Activated T-helper 17 cell treated with anti-CD3 and anti-CD28 coated beads, Interleukin-2, amount 50 U/mL, for 72 hours (primary cell): ENCODE data around the gene FRMD4B. TPM values are rescaled to one million over a fixed set of nuclear protein-coding genes. Genes with fewer than 3 reads are reported as not detected.
A peak's percentile ranks its signal among the peaks of the same experiment; 100 is the strongest.

Experiments used
- ATAC-seq: fragments of 150-1000 bp; cut with Tn5 transposase; replicated peaks from 2 replicates; pipeline ENCODE4 v1.10.0; 2021; ENCODE audit warnings: mild to moderate bottlenecking, moderate library complexity
- H3K27ac Mint-ChIP-seq: one replicate; pipeline ENCODE4 v1.8.0; 2022; ENCODE audit warnings: mixed read lengths
- H3K27me3 Mint-ChIP-seq: one replicate; pipeline ENCODE4 v1.8.0; 2022; ENCODE audit warnings: mixed read lengths
- H3K36me3 Mint-ChIP-seq: one replicate; pipeline ENCODE4 v1.8.0; 2022; ENCODE audit warnings: low read depth, mild to moderate bottlenecking, mixed read lengths
- H3K4me1 Mint-ChIP-seq: one replicate; pipeline ENCODE4 v1.8.0; 2022; ENCODE audit warnings: mixed read lengths
- H3K4me3 Mint-ChIP-seq: one replicate; pipeline ENCODE4 v1.8.0; 2022; ENCODE audit warnings: mild to moderate bottlenecking, mixed read lengths
- H3K9me3 Mint-ChIP-seq: one replicate; pipeline ENCODE4 v1.8.0; 2022; ENCODE audit warnings: mixed read lengths
- total RNA-seq, 2 donors: library from RNA; stranded (reverse); gene quantifications; one replicate each; pipeline ENCODE4 v1.2.3, GENCODE V29; 2022

The FRMD4B gene
- total RNA-seq, 2 donors from 2014 or later, result 16.6 to 49.0 TPM

GRCh38 chr3:69411346-69411745, 25.5 kb upstream of the FRMD4B start:
- Mint-ChIP-seq H3K27me3 (peaks cover 7% of the 10 kb centered on the region), H3K27ac (no peak overlapping the region), H3K4me3 (no peak overlapping the region), H3K36me3 (no peaks in the 10 kb centered on the region), H3K4me1 (peaks cover 6% of the 10 kb centered on the region), H3K9me3 (no peaks in the 10 kb centered on the region)
- ATAC-seq, result no peak

- peaks cover 10% of the 10 kb centered on the region for H3K27me3 Mint-ChIP-seq
- ATAC-seq, result peak; percentile 86
Measured at GRCh38 chr3:69410301-69410700, 24.4 kb upstream of the FRMD4B start.

GRCh38 chr3:69409831-69410230, 23.9 kb upstream of the FRMD4B start:
- no peaks in the 10 kb centered on the region for H3K9me3 Mint-ChIP-seq

More at GRCh38 chr3:69410301-69410700, 24.4 kb upstream of the FRMD4B start:
- no peaks in the 10 kb centered on the region for H3K9me3 Mint-ChIP-seq
- H3K36me3 Mint-ChIP-seq, result no peaks in the 10 kb centered on the region
- no peak overlapping the region for H3K4me3 Mint-ChIP-seq
- H3K27ac Mint-ChIP-seq, result no peak overlapping the region
- H3K4me1 Mint-ChIP-seq, result peaks cover 6% of the 10 kb centered on the region

GRCh38 chr3:69409011-69409410, 23.1 kb upstream of the FRMD4B start:
- Mint-ChIP-seq H3K4me1 (peaks cover 6% of the 10 kb centered on the region), H3K4me3 (no peak overlapping the region), H3K36me3 (no peaks in the 10 kb centered on the region), H3K27ac (no peak overlapping the region), H3K9me3 (no peaks in the 10 kb centered on the region), H3K27me3 (peaks cover 10% of the 10 kb centered on the region)
- ATAC-seq, result no peak

More at GRCh38 chr3:69409831-69410230, 23.9 kb upstream of the FRMD4B start:
- Mint-ChIP-seq H3K27ac (no peak overlapping the region), H3K27me3 (peaks cover 10% of the 10 kb centered on the region), H3K36me3 (no peaks in the 10 kb centered on the region), H3K4me3 (no peak overlapping the region), H3K4me1 (peaks cover 6% of the 10 kb centered on the region)
- no peak for ATAC-seq

GRCh38 chr3:69408542-69408941, 22.7 kb upstream of the FRMD4B start:
- Mint-ChIP-seq H3K36me3 (no peaks in the 10 kb centered on the region), H3K27ac (no peak overlapping the region), H3K4me3 (no peak overlapping the region), H3K27me3 (peaks cover 10% of the 10 kb centered on the region), H3K9me3 (no peaks in the 10 kb centered on the region), H3K4me1 (peaks cover 6% of the 10 kb centered on the region)
- ATAC-seq, result no peak

GRCh38 chr3:69407908-69408307, 22.0 kb upstream of the FRMD4B start:
- H3K9me3 Mint-ChIP-seq, result no peaks in the 10 kb centered on the region
- H3K4me1 Mint-ChIP-seq, result peaks cover 6% of the 10 kb centered on the region
- no peak for ATAC-seq
- no peak overlapping the region for H3K27ac Mint-ChIP-seq
- H3K36me3 Mint-ChIP-seq, result no peaks in the 10 kb centered on the region
- no peak overlapping the region for H3K4me3 Mint-ChIP-seq
- peaks cover 10% of the 10 kb centered on the region for H3K27me3 Mint-ChIP-seq

- H3K9me3 Mint-ChIP-seq, result no peaks in the 10 kb centered on the region
- H3K4me1 Mint-ChIP-seq, result peaks cover 6% of the 10 kb centered on the region
- no peak overlapping the region for H3K27ac Mint-ChIP-seq
- no peak overlapping the region for H3K4me3 Mint-ChIP-seq
- no peaks in the 10 kb centered on the region for H3K36me3 Mint-ChIP-seq
- no peak for ATAC-seq
- H3K27me3 Mint-ChIP-seq, result peaks cover 10% of the 10 kb centered on the region
Measured at GRCh38 chr3:69406163-69406562, 20.3 kb upstream of the FRMD4B start.

GRCh38 chr3:69405067-69405466, 19.2 kb upstream of the FRMD4B start:
- Mint-ChIP-seq H3K27me3 (peaks cover 6% of the 10 kb centered on the region), H3K9me3 (no peaks in the 10 kb centered on the region), H3K36me3 (no peaks in the 10 kb centered on the region), H3K27ac (no peak overlapping the region), H3K4me1 (peaks cover 2% of the 10 kb centered on the region), H3K4me3 (no peak overlapping the region)
- ATAC-seq, result no peak

- no peaks in the 10 kb centered on the region for H3K4me1 Mint-ChIP-seq
- no peak overlapping the region for H3K4me3 Mint-ChIP-seq
- no peaks in the 10 kb centered on the region for H3K36me3 Mint-ChIP-seq
- H3K27ac Mint-ChIP-seq, result no peak overlapping the region
- no peaks in the 10 kb centered on the region for H3K9me3 Mint-ChIP-seq
- H3K27me3 Mint-ChIP-seq, result peaks cover 5% of the 10 kb centered on the region
- no peak for ATAC-seq
Measured at GRCh38 chr3:69403454-69403853, 17.6 kb upstream of the FRMD4B start.

GRCh38 chr3:69400683-69401082, 14.8 kb upstream of the FRMD4B start:
- Mint-ChIP-seq H3K36me3 (no peaks in the 10 kb centered on the region), H3K27me3 (no peaks in the 10 kb centered on the region), H3K27ac (no peak overlapping the region), H3K4me3 (no peak overlapping the region), H3K4me1 (no peaks in the 10 kb centered on the region), H3K9me3 (no peaks in the 10 kb centered on the region)
- no peak for ATAC-seq

GRCh38 chr3:69392850-69393249, 7.0 kb upstream of the FRMD4B start:
- H3K27me3 Mint-ChIP-seq, result peaks cover 35% of the 10 kb centered on the region
- no peak for ATAC-seq
- no peak overlapping the region for H3K27ac Mint-ChIP-seq
- no peaks in the 10 kb centered on the region for H3K4me1 Mint-ChIP-seq
- no peaks in the 10 kb centered on the region for H3K9me3 Mint-ChIP-seq
- H3K4me3 Mint-ChIP-seq, result no peak overlapping the region
- H3K36me3 Mint-ChIP-seq, result no peaks in the 10 kb centered on the region

GRCh38 chr3:69392415-69392814, 6.5 kb upstream of the FRMD4B start:
- Mint-ChIP-seq H3K36me3 (no peaks in the 10 kb centered on the region), H3K4me1 (no peaks in the 10 kb centered on the region)

GRCh38 chr3:69391554-69391953, 5.7 kb upstream of the FRMD4B start:
- Mint-ChIP-seq H3K4me3 (no peak overlapping the region), H3K4me1 (no peaks in the 10 kb centered on the region), H3K27ac (no peak overlapping the region), H3K27me3 (peaks cover 41% of the 10 kb centered on the region), H3K9me3 (no peaks in the 10 kb centered on the region), H3K36me3 (no peaks in the 10 kb centered on the region)
- no peak for ATAC-seq

More at GRCh38 chr3:69392415-69392814, 6.5 kb upstream of the FRMD4B start:
- H3K27me3 Mint-ChIP-seq, result peaks cover 36% of the 10 kb centered on the region
- no peaks in the 10 kb centered on the region for H3K9me3 Mint-ChIP-seq
- H3K4me3 Mint-ChIP-seq, result no peak overlapping the region
- H3K27ac Mint-ChIP-seq, result no peak overlapping the region
- no peak for ATAC-seq

GRCh38 chr3:69390771-69391170, 4.9 kb upstream of the FRMD4B start:
- no peaks in the 10 kb centered on the region for H3K36me3 Mint-ChIP-seq
- H3K9me3 Mint-ChIP-seq, result no peaks in the 10 kb centered on the region
- no peaks in the 10 kb centered on the region for H3K4me1 Mint-ChIP-seq
- no peak overlapping the region for H3K4me3 Mint-ChIP-seq
- ATAC-seq, result no peak
- H3K27me3 Mint-ChIP-seq, result peaks cover 46% of the 10 kb centered on the region
- H3K27ac Mint-ChIP-seq, result no peak overlapping the region

- no peak for ATAC-seq
- Mint-ChIP-seq H3K4me1 (no peaks in the 10 kb centered on the region), H3K27me3 (peaks cover 53% of the 10 kb centered on the region), H3K4me3 (no peak overlapping the region), H3K27ac (no peak overlapping the region), H3K9me3 (no peaks in the 10 kb centered on the region), H3K36me3 (no peaks in the 10 kb centered on the region)
Measured at GRCh38 chr3:69389520-69390248, 3.8 kb upstream of the FRMD4B start.
